Measurements from ENCODE around the gene STARD7.

Gene STARD7

GRCh38 chr2:96154506-96155380 is 53.9 kb downstream of the STARD7 start:
- no peak overlapping the region for H3K4me3 ChIP-seq (ENCODE audit: low read depth, low read length)
- in situ Hi-C loops (cut with HindIII; ENCODE audit: low sequenced_read_pairs), result no loop called here
- no peak for DNase-seq (ENCODE audit: low read depth, low spot score)
- no peak for TF ChIP-seq CTCF (IDR thresholded peaks at IDR 0.05; ENCODE audit: low read depth, low read length)

- TF ChIP-seq CTCF (IDR thresholded peaks at IDR 0.05; ENCODE audit: low read depth, low read length), result no peak
- in situ Hi-C loops (cut with HindIII; ENCODE audit: low sequenced_read_pairs), result no loop called here
- H3K4me3 ChIP-seq (ENCODE audit: low read depth, low read length), result no peak overlapping the region
- no peak for DNase-seq (ENCODE audit: low read depth, low spot score)
Measured at GRCh38 chr2:96153991-96154431, 54.6 kb downstream of the STARD7 start.

- H3K4me3 ChIP-seq (ENCODE audit: low read depth, low read length), result no peak overlapping the region
- in situ Hi-C loops (cut with HindIII; ENCODE audit: low sequenced_read_pairs), result no loop called here
Measured at GRCh38 chr2:96153291-96153713, 55.3 kb downstream of the STARD7 start.

GRCh38 chr2:96152304-96153161 is 56.1 kb downstream of the STARD7 start:
- H3K4me3 ChIP-seq (ENCODE audit: low read depth, low read length), result no peak overlapping the region
- DNase-seq (ENCODE audit: low read depth, low spot score), result no peak
- TF ChIP-seq CTCF (IDR thresholded peaks at IDR 0.05; ENCODE audit: low read depth, low read length), result no peak
- in situ Hi-C loops (cut with HindIII; ENCODE audit: low sequenced_read_pairs), result no loop called here

More at GRCh38 chr2:96153291-96153713, 55.3 kb downstream of the STARD7 start:
- DNase-seq (ENCODE audit: low read depth, low spot score), result no peak
- TF ChIP-seq CTCF (IDR thresholded peaks at IDR 0.05; ENCODE audit: low read depth, low read length), result no peak

- no peak for TF ChIP-seq CTCF (IDR thresholded peaks at IDR 0.05; ENCODE audit: low read depth, low read length)
- DNase-seq (ENCODE audit: low read depth, low spot score), result no peak
- H3K4me3 ChIP-seq (ENCODE audit: low read depth, low read length), result no peak overlapping the region
- in situ Hi-C loops (cut with HindIII; ENCODE audit: low sequenced_read_pairs), result no loop called here
Measured at GRCh38 chr2:96151595-96152303, 56.9 kb downstream of the STARD7 start.

All from astrocyte of the spinal cord (primary cell).